WERI-Rb-1 (cell line): Measurements from ENCODE around the gene CAMTA1.

ENCODE experiments used
- DNase-seq: peaks from one replicate; pipeline ENCODE4 v3.0.0-alpha.2; 2020
- H3K27ac ChIP-seq: fragments of 250-450 bp; sonication (Bioruptor Pico); 2 replicates; pipeline ENCODE4 v1.5.1; 2020; ENCODE audit warnings: mild to moderate bottlenecking, moderate library complexity
- H3K27me3 ChIP-seq: fragments of 250-450 bp; sonication (Bioruptor Pico); 2 replicates; pipeline ENCODE4 v1.5.1; 2021; ENCODE audit warnings: mild to moderate bottlenecking, low read depth, moderate library complexity; ENCODE audit not compliant: insufficient read depth, severe bottlenecking
- H3K36me3 ChIP-seq: fragments of 250-450 bp; sonication (Bioruptor Pico); 2 replicates; pipeline ENCODE4 v1.5.1; 2020; ENCODE audit warnings: mild to moderate bottlenecking, moderate library complexity
- H3K4me3 ChIP-seq: 2 replicates; pipeline ENCODE4 v1.5.1; 2011; ENCODE audit warnings: low read depth, mild to moderate bottlenecking, control low read depth, low read length
- H3K9me3 ChIP-seq: fragments of 250-450 bp; sonication (Bioruptor Pico); 2 replicates; pipeline ENCODE4 v1.5.1; 2021; ENCODE audit warnings: mild to moderate bottlenecking, moderate library complexity; ENCODE audit not compliant: severe bottlenecking
- CTCF ChIP-seq: IDR thresholded peaks from 2 replicates; pipeline ENCODE4 v1.5.1; 2011; ENCODE audit warnings: low read depth, mild to moderate bottlenecking, control low read depth, inconsistent platforms, low read length

CAMTA1 gene

GRCh38 chr1:7196036-7196911 is 411.0 kb downstream of the CAMTA1 start:
- H3K27ac ChIP-seq = no peak overlapping the region
- no peaks in the 10 kb centered on the region for H3K36me3 ChIP-seq
- H3K9me3 ChIP-seq = no peaks in the 10 kb centered on the region
- no peak for TF ChIP-seq CTCF
- H3K4me3 ChIP-seq = no peak overlapping the region
- DNase-seq = no peak
- no peaks in the 10 kb centered on the region for H3K27me3 ChIP-seq

- Histone ChIP-seq H3K36me3 (no peaks in the 10 kb centered on the region), H3K27ac (no peak overlapping the region), H3K9me3 (no peaks in the 10 kb centered on the region), H3K4me3 (no peak overlapping the region), H3K27me3 (no peaks in the 10 kb centered on the region)
- no peak for DNase-seq
- 0 out of 2 replicates have a peak, but pooled peaks have one; percentile 10 for TF ChIP-seq CTCF
Measured at GRCh38 chr1:7198664-7199063, 413.4 kb downstream of the CAMTA1 start.

- TF ChIP-seq CTCF = no peak
- H3K9me3 ChIP-seq = no peaks in the 10 kb centered on the region
- H3K4me3 ChIP-seq = no peak overlapping the region
- H3K27ac ChIP-seq = no peak overlapping the region
- no peak for DNase-seq
- no peaks in the 10 kb centered on the region for H3K27me3 ChIP-seq
- H3K36me3 ChIP-seq = no peaks in the 10 kb centered on the region
Measured at GRCh38 chr1:7199077-7199779, 414.0 kb downstream of the CAMTA1 start.

- H3K27ac ChIP-seq = no peak overlapping the region
- peak; percentile 96 for TF ChIP-seq CTCF
- H3K27me3 ChIP-seq = no peaks in the 10 kb centered on the region
- H3K36me3 ChIP-seq = no peaks in the 10 kb centered on the region
- no peaks in the 10 kb centered on the region for H3K9me3 ChIP-seq
- peak; percentile 86 for DNase-seq
- no peak overlapping the region for H3K4me3 ChIP-seq
Measured at GRCh38 chr1:7207875-7208646, 422.8 kb downstream of the CAMTA1 start.

GRCh38 chr1:7208647-7209180 is 423.5 kb downstream of the CAMTA1 start:
- H3K27me3 ChIP-seq = no peaks in the 10 kb centered on the region
- no peaks in the 10 kb centered on the region for H3K36me3 ChIP-seq
- H3K9me3 ChIP-seq = no peaks in the 10 kb centered on the region
- TF ChIP-seq CTCF = no peak
- H3K27ac ChIP-seq = no peak overlapping the region
- H3K4me3 ChIP-seq = no peak overlapping the region
- DNase-seq = no peak
